Measurements from ENCODE around the gene HSPB1. TPM values are rescaled to one million over a fixed set of nuclear protein-coding genes. Genes with fewer than 3 reads are reported as not detected.

HSPB1 gene
- total and polyA plus RNA-seq, 2 donors (not counting 1 experiment from before 2014, with no cell fraction given) = 70.0 to 234 TPM

DNA sequence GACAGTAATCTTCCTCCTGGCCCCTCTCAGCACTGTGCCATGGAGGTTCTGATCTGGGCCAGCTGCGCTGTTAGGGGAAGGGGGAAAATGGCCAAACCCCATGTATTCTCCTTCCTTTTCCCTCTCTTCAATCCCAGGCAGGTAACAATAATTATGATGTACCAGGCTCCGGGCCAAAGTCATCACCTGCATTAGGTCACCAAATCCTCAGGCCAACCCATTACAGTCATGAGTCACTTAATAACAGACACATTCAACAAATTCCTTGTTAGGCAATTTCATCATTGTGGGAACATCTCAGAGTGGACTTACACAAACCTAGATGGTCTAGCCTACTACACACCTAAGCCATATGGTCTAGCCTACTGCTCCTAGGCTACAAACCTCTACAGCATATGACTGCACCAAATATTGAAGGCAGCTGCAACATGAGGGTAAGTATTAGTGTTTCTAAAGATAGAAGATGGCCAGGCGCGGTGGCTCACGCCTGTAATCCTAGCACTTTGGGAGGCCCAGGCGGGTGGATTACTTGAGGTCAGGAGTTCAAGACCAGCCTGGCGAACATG, 2.2 kb upstream of the HSPB1 start:
- peak; percentile 62 to 89 for DNase-seq (ENCODE audit: low read depth in 2 of 2)
- no peak overlapping the region for H3K27ac ChIP-seq (ENCODE audit: insufficient read depth, low read length)
- no peaks in the 10 kb centered on the region for H4K20me1 ChIP-seq (ENCODE audit: control insufficient read depth, extremely low read depth, insufficient read depth, low read length)
- H3K4me1 ChIP-seq (ENCODE audit: control insufficient read depth, extremely low read depth, insufficient read depth, low read length) = peaks cover 13% of the 10 kb centered on the region
- H2AFZ ChIP-seq (ENCODE audit: low read length) = no peak overlapping the region
- no peak overlapping the region for H3K4me2 ChIP-seq (ENCODE audit: extremely low read depth, insufficient read depth, low read length)
- no peaks in the 10 kb centered on the region for H3K27me3 ChIP-seq (ENCODE audit: control insufficient read depth, insufficient read depth, low read length)
- peaks cover 12% of the 10 kb centered on the region for H3K79me2 ChIP-seq (ENCODE audit: control insufficient read depth, insufficient read depth, low read length)
- no peaks in the 10 kb centered on the region for H3K9me3 ChIP-seq (ENCODE audit: control insufficient read depth, insufficient read depth, low read depth, low read length)
- H3K4me3 ChIP-seq (replicated peaks in 1 of 4; ENCODE audit: control extremely low read depth in 1 of 4, insufficient read depth in 1 of 4, low read depth in 3 of 4, low read length in 4 of 4) = no peak overlapping the region
- TF ChIP-seq, protein P1, sequence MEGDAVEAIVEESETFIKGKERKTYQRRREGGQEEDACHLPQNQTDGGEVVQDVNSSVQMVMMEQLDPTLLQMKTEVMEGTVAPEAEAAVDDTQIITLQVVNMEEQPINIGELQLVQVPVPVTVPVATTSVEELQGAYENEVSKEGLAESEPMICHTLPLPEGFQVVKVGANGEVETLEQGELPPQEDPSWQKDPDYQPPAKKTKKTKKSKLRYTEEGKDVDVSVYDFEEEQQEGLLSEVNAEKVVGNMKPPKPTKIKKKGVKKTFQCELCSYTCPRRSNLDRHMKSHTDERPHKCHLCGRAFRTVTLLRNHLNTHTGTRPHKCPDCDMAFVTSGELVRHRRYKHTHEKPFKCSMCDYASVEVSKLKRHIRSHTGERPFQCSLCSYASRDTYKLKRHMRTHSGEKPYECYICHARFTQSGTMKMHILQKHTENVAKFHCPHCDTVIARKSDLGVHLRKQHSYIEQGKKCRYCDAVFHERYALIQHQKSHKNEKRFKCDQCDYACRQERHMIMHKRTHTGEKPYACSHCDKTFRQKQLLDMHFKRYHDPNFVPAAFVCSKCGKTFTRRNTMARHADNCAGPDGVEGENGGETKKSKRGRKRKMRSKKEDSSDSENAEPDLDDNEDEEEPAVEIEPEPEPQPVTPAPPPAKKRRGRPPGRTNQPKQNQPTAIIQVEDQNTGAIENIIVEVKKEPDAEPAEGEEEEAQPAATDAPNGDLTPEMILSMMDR (conservative IDR thresholded peaks at IDR 0.05 in 1 of 2, IDR thresholded peaks at IDR 0.05 in 1 of 2; ENCODE audit: low read depth in 1 of 2, low read length in 2 of 2) = no peak
- no peak for TF ChIP-seq EZH2 (IDR thresholded peaks at IDR 0.05; ENCODE audit: low read length, missing control alignments)
- peaks cover 3% of the 10 kb centered on the region for H3K36me3 ChIP-seq (ENCODE audit: control insufficient read depth, insufficient read depth, low read length)
- H3K9ac ChIP-seq (ENCODE audit: insufficient read depth, low read length) = no peak overlapping the region

DNA sequence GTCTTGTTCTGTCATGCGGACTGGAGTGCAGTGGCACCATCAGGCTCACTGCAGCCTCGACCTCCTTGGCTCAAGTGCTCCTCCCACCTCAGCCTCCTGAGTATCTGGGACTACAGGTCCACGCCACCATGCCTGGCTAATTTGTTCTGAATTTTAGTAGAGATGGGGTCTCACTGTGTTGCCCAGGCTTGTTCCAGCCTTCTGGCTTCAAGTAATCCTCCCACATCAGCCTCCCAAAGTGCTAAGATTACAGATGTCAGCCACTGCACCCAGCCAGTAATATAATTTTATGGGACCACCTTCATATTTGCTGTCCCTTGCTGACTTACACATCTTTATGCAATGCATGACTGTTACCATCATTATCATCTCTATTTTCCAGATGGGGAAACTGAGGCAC, 1.5 kb upstream of the HSPB1 start:
- H3K4me3 ChIP-seq (replicated peaks in 1 of 4; ENCODE audit: control extremely low read depth in 1 of 4, insufficient read depth in 1 of 4, low read depth in 3 of 4, low read length in 4 of 4) = no peak overlapping the region
- peaks cover 3% of the 10 kb centered on the region for H3K36me3 ChIP-seq (ENCODE audit: control insufficient read depth, insufficient read depth, low read length)
- no peak overlapping the region for H3K9ac ChIP-seq (ENCODE audit: insufficient read depth, low read length)
- peaks cover 13% of the 10 kb centered on the region for H3K4me1 ChIP-seq (ENCODE audit: control insufficient read depth, extremely low read depth, insufficient read depth, low read length)
- H2AFZ ChIP-seq (ENCODE audit: low read length) = no peak overlapping the region
- H3K27me3 ChIP-seq (ENCODE audit: control insufficient read depth, insufficient read depth, low read length) = no peaks in the 10 kb centered on the region
- H3K4me2 ChIP-seq (ENCODE audit: extremely low read depth, insufficient read depth, low read length) = no peak overlapping the region
- DNase-seq (ENCODE audit: low read depth in 2 of 2) = no peak
- TF ChIP-seq EZH2 (IDR thresholded peaks at IDR 0.05; ENCODE audit: low read length, missing control alignments) = no peak
- TF ChIP-seq, protein P1 (conservative IDR thresholded peaks at IDR 0.05 in 1 of 2, IDR thresholded peaks at IDR 0.05 in 1 of 2; ENCODE audit: low read depth in 1 of 2, low read length in 2 of 2) = no peak
- H3K27ac ChIP-seq (ENCODE audit: insufficient read depth, low read length) = no peak overlapping the region
- no peaks in the 10 kb centered on the region for H3K9me3 ChIP-seq (ENCODE audit: control insufficient read depth, insufficient read depth, low read depth, low read length)
- peaks cover 12% of the 10 kb centered on the region for H3K79me2 ChIP-seq (ENCODE audit: control insufficient read depth, insufficient read depth, low read length)
- no peaks in the 10 kb centered on the region for H4K20me1 ChIP-seq (ENCODE audit: control insufficient read depth, extremely low read depth, insufficient read depth, low read length)

GRCh38 chr7:76303202-76304147, 1.0 kb downstream of the HSPB1 start:
- H2AFZ ChIP-seq (ENCODE audit: low read length) = no peak overlapping the region
- H3K4me1 ChIP-seq (ENCODE audit: control insufficient read depth, extremely low read depth, insufficient read depth, low read length) = peaks cover 7% of the 10 kb centered on the region
- no peaks in the 10 kb centered on the region for H3K9me3 ChIP-seq (ENCODE audit: control insufficient read depth, insufficient read depth, low read depth, low read length)
- H3K27me3 ChIP-seq (ENCODE audit: control insufficient read depth, insufficient read depth, low read length) = no peaks in the 10 kb centered on the region
- H4K20me1 ChIP-seq (ENCODE audit: control insufficient read depth, extremely low read depth, insufficient read depth, low read length) = no peaks in the 10 kb centered on the region
- H3K27ac ChIP-seq (ENCODE audit: insufficient read depth, low read length) = peak overlapping the region; percentile 73
- H3K9ac ChIP-seq (ENCODE audit: insufficient read depth, low read length) = peak overlapping the region; percentile 93
- DNase-seq (ENCODE audit: low read depth in 2 of 2) = peak; percentile 90 to 94
- H3K36me3 ChIP-seq (ENCODE audit: control insufficient read depth, insufficient read depth, low read length) = peaks cover 3% of the 10 kb centered on the region
- H3K79me2 ChIP-seq (ENCODE audit: control insufficient read depth, insufficient read depth, low read length) = peaks cover 12% of the 10 kb centered on the region
- peak overlapping the region; percentile 72 for H3K4me2 ChIP-seq (ENCODE audit: extremely low read depth, insufficient read depth, low read length)
- TF ChIP-seq EZH2 (IDR thresholded peaks at IDR 0.05; ENCODE audit: low read length, missing control alignments) = no peak
- TF ChIP-seq, protein P1 (conservative IDR thresholded peaks at IDR 0.05 in 1 of 2, IDR thresholded peaks at IDR 0.05 in 1 of 2; ENCODE audit: low read depth in 1 of 2, low read length in 2 of 2) = no peak
- H3K4me3 ChIP-seq (replicated peaks in 1 of 4; ENCODE audit: control extremely low read depth in 1 of 4, insufficient read depth in 1 of 4, low read depth in 3 of 4, low read length in 4 of 4) = peak overlapping the region; percentile 60 to 97 (median 71)

All from fibroblast of lung (primary cell).